GM18502 (cell line): Measurements from ENCODE around the gene SAMD13.

Source experiments
- ATAC-seq: cut with Tn5 transposase; IDR thresholded peaks from one replicate; pipeline ENCODE4 v1.9.1; 2021; ENCODE audit warnings: mild to moderate bottlenecking; ENCODE audit not compliant: unreplicated experiment, poor library complexity

SAMD13 gene

GRCh38 chr1:84330125-84330984 is 28.8 kb downstream of the SAMD13 start:
- ATAC-seq = no peak

- ATAC-seq = no peak
Measured at GRCh38 chr1:84339503-84339902, 38.0 kb downstream of the SAMD13 start.

GRCh38 chr1:84344286-84344685 is 42.8 kb downstream of the SAMD13 start:
- ATAC-seq = no peak

- no peak for ATAC-seq
Measured at GRCh38 chr1:84345220-84345619, 43.7 kb downstream of the SAMD13 start.

GRCh38 chr1:84347271-84347931 is 45.9 kb downstream of the SAMD13 start:
- no peak for ATAC-seq

GRCh38 chr1:84347932-84348555 is 46.5 kb downstream of the SAMD13 start:
- no peak for ATAC-seq

- no peak for ATAC-seq
Measured at GRCh38 chr1:84348759-84349158, 47.3 kb downstream of the SAMD13 start.

- no peak for ATAC-seq
Measured at GRCh38 chr1:84350104-84350503, 48.6 kb downstream of the SAMD13 start.

GRCh38 chr1:84350550-84350949 is 49.0 kb downstream of the SAMD13 start:
- ATAC-seq = no peak

- ATAC-seq = no peak
Measured at GRCh38 chr1:84352298-84353106, 51.0 kb downstream of the SAMD13 start.

- ATAC-seq = no peak
Measured at GRCh38 chr1:84353695-84354094, 52.2 kb downstream of the SAMD13 start.

- ATAC-seq = no peak
Measured at GRCh38 chr1:84355556-84355955, 54.0 kb downstream of the SAMD13 start.

- ATAC-seq = no peak
Measured at GRCh38 chr1:84356881-84357280, 55.4 kb downstream of the SAMD13 start.

GRCh38 chr1:84358695-84359094 is 57.2 kb downstream of the SAMD13 start:
- no peak for ATAC-seq

- ATAC-seq = no peak
Measured at GRCh38 chr1:84360316-84360715, 58.8 kb downstream of the SAMD13 start.

- ATAC-seq = no peak
Measured at GRCh38 chr1:84361796-84362195, 60.3 kb downstream of the SAMD13 start.

GRCh38 chr1:84363019-84363418 is 61.5 kb downstream of the SAMD13 start:
- no peak for ATAC-seq

GRCh38 chr1:84363622-84364021 is 62.1 kb downstream of the SAMD13 start:
- ATAC-seq = no peak

- ATAC-seq = no peak
Measured at GRCh38 chr1:84365225-84366221, 64.0 kb downstream of the SAMD13 start.
